ENCODE data around the gene MAP3K20. TPM values are rescaled to one million over a fixed set of nuclear protein-coding genes. Genes with fewer than 3 reads are reported as not detected.

MAP3K20 gene
- total and polyA plus RNA-seq, 2 experiments from 2014 or later: 151 to 169 TPM

- Histone ChIP-seq H3K36me3 (no peaks in the 10 kb centered on the region), H3K27ac (no peak overlapping the region), H3K9me3 (ENCODE audit: low read depth) (no peaks in the 10 kb centered on the region), H3K4me1 (ENCODE audit: low read depth) (peaks cover 2% of the 10 kb centered on the region), H3K4me3 (no peak overlapping the region), H3K27me3 (no peaks in the 10 kb centered on the region)
- DNase-seq (ENCODE audit: low read depth in 1 of 2, low spot score in 1 of 2): no peak
- TF ChIP-seq, protein P1, sequence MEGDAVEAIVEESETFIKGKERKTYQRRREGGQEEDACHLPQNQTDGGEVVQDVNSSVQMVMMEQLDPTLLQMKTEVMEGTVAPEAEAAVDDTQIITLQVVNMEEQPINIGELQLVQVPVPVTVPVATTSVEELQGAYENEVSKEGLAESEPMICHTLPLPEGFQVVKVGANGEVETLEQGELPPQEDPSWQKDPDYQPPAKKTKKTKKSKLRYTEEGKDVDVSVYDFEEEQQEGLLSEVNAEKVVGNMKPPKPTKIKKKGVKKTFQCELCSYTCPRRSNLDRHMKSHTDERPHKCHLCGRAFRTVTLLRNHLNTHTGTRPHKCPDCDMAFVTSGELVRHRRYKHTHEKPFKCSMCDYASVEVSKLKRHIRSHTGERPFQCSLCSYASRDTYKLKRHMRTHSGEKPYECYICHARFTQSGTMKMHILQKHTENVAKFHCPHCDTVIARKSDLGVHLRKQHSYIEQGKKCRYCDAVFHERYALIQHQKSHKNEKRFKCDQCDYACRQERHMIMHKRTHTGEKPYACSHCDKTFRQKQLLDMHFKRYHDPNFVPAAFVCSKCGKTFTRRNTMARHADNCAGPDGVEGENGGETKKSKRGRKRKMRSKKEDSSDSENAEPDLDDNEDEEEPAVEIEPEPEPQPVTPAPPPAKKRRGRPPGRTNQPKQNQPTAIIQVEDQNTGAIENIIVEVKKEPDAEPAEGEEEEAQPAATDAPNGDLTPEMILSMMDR (IDR thresholded peaks at IDR 0.05; ENCODE audit: low read depth, low read length): no peak
These were observed 166.0 kb downstream of the MAP3K20 start for GRCh38 chr2:173241643-173242042.

GRCh38 chr2:173247156-173247555 is 171.5 kb downstream of the MAP3K20 start:
- no peaks in the 10 kb centered on the region for H3K27me3 ChIP-seq
- no peak overlapping the region for H3K27ac ChIP-seq
- no peaks in the 10 kb centered on the region for H3K36me3 ChIP-seq
- no peaks in the 10 kb centered on the region for H3K9me3 ChIP-seq (ENCODE audit: low read depth)
- H3K4me1 ChIP-seq (ENCODE audit: low read depth): peaks cover 3% of the 10 kb centered on the region
- TF ChIP-seq, protein P1 (IDR thresholded peaks at IDR 0.05; ENCODE audit: low read depth, low read length): no peak
- no peak overlapping the region for H3K4me3 ChIP-seq
- no peak for DNase-seq (ENCODE audit: low read depth in 1 of 2, low spot score in 1 of 2)

GRCh38 chr2:173248381-173248780 is 172.7 kb downstream of the MAP3K20 start:
- Histone ChIP-seq H3K36me3 (no peaks in the 10 kb centered on the region), H3K27me3 (no peaks in the 10 kb centered on the region), H3K4me1 (ENCODE audit: low read depth) (peaks cover 3% of the 10 kb centered on the region), H3K27ac (no peak overlapping the region), H3K4me3 (no peak overlapping the region), H3K9me3 (ENCODE audit: low read depth) (no peaks in the 10 kb centered on the region)
- TF ChIP-seq, protein P1 (IDR thresholded peaks at IDR 0.05; ENCODE audit: low read depth, low read length): no peak
- DNase-seq (ENCODE audit: low read depth in 1 of 2, low spot score in 1 of 2): no peak

GRCh38 chr2:173249661-173250641 is 174.3 kb downstream of the MAP3K20 start:
- H3K27ac ChIP-seq: no peak overlapping the region
- no peaks in the 10 kb centered on the region for H3K36me3 ChIP-seq
- H3K4me1 ChIP-seq (ENCODE audit: low read depth): peaks cover 3% of the 10 kb centered on the region
- no peak for DNase-seq (ENCODE audit: low read depth in 1 of 2, low spot score in 1 of 2)
- H3K4me3 ChIP-seq: no peak overlapping the region
- TF ChIP-seq, protein P1 (IDR thresholded peaks at IDR 0.05; ENCODE audit: low read depth, low read length): no peak
- H3K9me3 ChIP-seq (ENCODE audit: low read depth): no peaks in the 10 kb centered on the region
- no peaks in the 10 kb centered on the region for H3K27me3 ChIP-seq

DNA sequence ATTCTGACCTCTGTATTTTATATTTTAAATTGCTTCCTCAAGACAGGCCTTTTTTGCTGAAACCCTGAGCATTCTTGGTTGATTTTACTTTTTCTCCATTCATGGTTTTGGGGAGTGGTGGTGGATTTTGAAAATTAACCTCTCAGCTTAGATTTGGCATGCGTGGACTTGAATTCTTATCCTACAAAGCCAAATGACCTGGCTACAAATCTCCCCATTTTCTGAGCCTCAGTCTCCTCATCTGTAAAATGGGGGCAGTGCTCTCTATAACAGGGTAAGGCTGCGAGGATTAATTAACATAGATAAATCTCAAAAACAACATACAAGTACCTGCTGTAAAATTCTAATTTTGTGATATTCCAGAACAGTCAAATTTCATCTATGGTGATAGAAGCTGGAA is 175.6 kb downstream of the MAP3K20 start:
- Histone ChIP-seq H3K4me1 (ENCODE audit: low read depth) (peaks cover 3% of the 10 kb centered on the region), H3K27me3 (no peaks in the 10 kb centered on the region), H3K36me3 (no peaks in the 10 kb centered on the region), H3K27ac (no peak overlapping the region), H3K9me3 (ENCODE audit: low read depth) (no peaks in the 10 kb centered on the region), H3K4me3 (no peak overlapping the region)
- no peak for DNase-seq (ENCODE audit: low read depth in 1 of 2, low spot score in 1 of 2)
- TF ChIP-seq, protein P1 (IDR thresholded peaks at IDR 0.05; ENCODE audit: low read depth, low read length): no peak
